WTC11 (cell line): Measurements from ENCODE around the gene GOLGB1. TPM values are rescaled to one million over a fixed set of nuclear protein-coding genes. Genes with fewer than 3 reads are reported as not detected.

Experiments
- ATAC-seq: fragments of 200-7000 bp; cut with Tn5 transposase; 2 replicates; pipeline ENCODE4 v1.10.0; 2021; ENCODE audit warnings: mild to moderate bottlenecking, moderate library complexity
- CTCF ChIA-PET: fragments of 300-600 bp; sonication (Branson Sonifier 250); formaldehyde crosslinking; loops from one replicate; lab custom pipeline; 2021; ENCODE audit warnings: antibody characterized with exemption; lab: Charles Lee
- POLR2A ChIA-PET: fragments of 350-600 bp; sonication (Branson Sonifier 250); formaldehyde crosslinking; loops from one replicate; lab custom pipeline; 2021; ENCODE audit warnings: antibody characterized with exemption; lab: Charles Lee
- DNase-seq: peaks from one replicate; pipeline ENCODE4 v3.0.0; 2021; ENCODE audit warnings: low spot score
- H3K27ac Mint-ChIP-seq: 2 replicates; pipeline ENCODE4 v1.8.0; 2021; ENCODE audit warnings: mixed read lengths
- H3K27me3 Mint-ChIP-seq: 2 replicates; pipeline ENCODE4 v1.8.0; 2021; ENCODE audit warnings: low read depth, mild to moderate bottlenecking, moderate library complexity, mixed read lengths
- H3K36me3 Mint-ChIP-seq: 2 replicates; pipeline ENCODE4 v1.8.0; 2021; ENCODE audit warnings: mixed read lengths
- H3K4me1 Mint-ChIP-seq: 2 replicates; pipeline ENCODE4 v1.8.0; 2022; ENCODE audit warnings: mixed read lengths
- H3K4me3 Mint-ChIP-seq: 2 replicates; pipeline ENCODE4 v1.8.0; 2021; ENCODE audit warnings: mild to moderate bottlenecking, moderate library complexity, mixed read lengths
- H3K9me3 Mint-ChIP-seq: 2 replicates; pipeline ENCODE4 v1.8.0; 2021; ENCODE audit warnings: mixed read lengths
- ATF6 ChIP-seq: sonication (generic); formaldehyde crosslinking; IDR thresholded peaks from 2 replicates; pipeline ENCODE4 v1.8.1; 2023; ENCODE audit warnings: mild to moderate bottlenecking, missing genetic modification reagents
- CTCF ChIP-seq: fragments of 200-600 bp; IDR thresholded peaks from 2 replicates; pipeline ENCODE4 v1.8.0; 2022; ENCODE audit warnings: antibody characterized with exemption
- E2F5 ChIP-seq: sonication (generic); formaldehyde crosslinking; IDR thresholded peaks from 2 replicates; pipeline ENCODE4 v1.8.1; 2022; ENCODE audit warnings: mild to moderate bottlenecking, moderate library complexity, missing genetic modification reagents
- HMGA2 ChIP-seq: fragments of 250-450 bp; sonication (Bioruptor Pico); IDR thresholded peaks from 2 replicates; pipeline ENCODE4 v1.4.0; 2021; ENCODE audit warnings: mild to moderate bottlenecking, moderate library complexity
- NFYB ChIP-seq: sonication (generic); formaldehyde crosslinking; conservative IDR thresholded peaks from 2 replicates; pipeline ENCODE4 v1.8.0; 2022; ENCODE audit warnings: low read depth, missing genetic modification reagents
- NR2C2 ChIP-seq: sonication (generic); formaldehyde crosslinking; IDR thresholded peaks from 2 replicates; pipeline ENCODE4 v1.8.0; 2022; ENCODE audit warnings: mild to moderate bottlenecking, missing genetic modification reagents
- NR3C1 ChIP-seq: sonication (generic); formaldehyde crosslinking; conservative IDR thresholded peaks from 2 replicates; pipeline ENCODE4 v1.8.1; 2023; ENCODE audit warnings: low read depth, mild to moderate bottlenecking, missing genetic modification reagents
- PRDM15 ChIP-seq: sonication (generic); formaldehyde crosslinking; IDR thresholded peaks from 2 replicates; pipeline ENCODE4 v1.8.0; 2022; ENCODE audit warnings: missing genetic modification reagents
- TEAD4 ChIP-seq: sonication (generic); formaldehyde crosslinking; IDR thresholded peaks from 2 replicates; pipeline ENCODE4 v1.8.0; 2022; ENCODE audit warnings: mild to moderate bottlenecking, missing genetic modification reagents
- TP53 ChIP-seq: sonication (generic); formaldehyde crosslinking; IDR thresholded peaks from 2 replicates; pipeline ENCODE4 v1.8.1; 2023; ENCODE audit warnings: mild to moderate bottlenecking, missing genetic modification reagents
- ZNF532 ChIP-seq: fragments of 250-450 bp; sonication (Bioruptor Pico); IDR thresholded peaks from 2 replicates; pipeline ENCODE4 v1.9.0; 2021; ENCODE audit warnings: mild to moderate bottlenecking, borderline replicate concordance
- ZSCAN18 ChIP-seq: fragments of 250-450 bp; sonication (Bioruptor Pico); IDR thresholded peaks from 2 replicates; pipeline ENCODE4 v2.1.2; 2022; ENCODE audit warnings: mild to moderate bottlenecking, moderate library complexity
- total RNA-seq: library from RNA; stranded (reverse); gene quantifications from 3 replicates; pipeline ENCODE4 v1.2.3, GENCODE V29; 2021

GOLGB1 gene
- total RNA-seq, 1 experiment from 2014 or later: 33.8 TPM

GRCh38 chr3:121696186-121696585, 53.4 kb downstream of the GOLGB1 start:
- Mint-ChIP-seq H3K4me3 (no peak overlapping the region), H3K27me3 (no peaks in the 10 kb centered on the region), H3K36me3 (peaks cover 30% of the 10 kb centered on the region), H3K9me3 (no peaks in the 10 kb centered on the region), H3K27ac (no peak overlapping the region), H3K4me1 (no peaks in the 10 kb centered on the region)
- no peak for TF ChIP-seq ZNF532 (CRISPR knock-in tag)
- TF ChIP-seq TP53 (CRISPR knock-in tag): no peak
- no peak for TF ChIP-seq CTCF
- no peak for TF ChIP-seq E2F5 (CRISPR knock-in tag)
- TF ChIP-seq NFYB (CRISPR knock-in tag): no peak
- no peak for TF ChIP-seq NR2C2 (CRISPR knock-in tag)
- TF ChIP-seq PRDM15 (CRISPR knock-in tag): no peak
- no peak for TF ChIP-seq ATF6 (CRISPR knock-in tag)
- TF ChIP-seq HMGA2 (CRISPR knock-in tag): no peak
- TF ChIP-seq ZSCAN18 (CRISPR knock-in tag): no peak
- no peak for TF ChIP-seq NR3C1 (CRISPR knock-in tag)
- TF ChIP-seq TEAD4: no peak
- ATAC-seq: no peak
- ChIA-PET CTCF (interaction anchor here (1.3 kb wide), 1 partner anchor 619 kb away, joined by 4 read pairs; no protein-coding TSS in a partner anchor), POLR2A (interaction anchor here (0.6 kb wide), 1 partner anchor 10 kb away, joined by 3 read pairs; no protein-coding TSS in a partner anchor)
- no peak for DNase-seq
